Stimulated activated effector memory CD8-positive, alpha-beta T cell treated with anti-CD3 and anti-CD28 coated beads, Interleukin-12 subunit alpha, Interleukin-12 subunit beta, amount 100 ng/mL, for 72 hours (primary cell): ENCODE results near the gene PUSL1.

Source experiments
- ATAC-seq: fragments of 150-1000 bp; cut with Tn5 transposase; 2 replicates; pipeline ENCODE4 v1.10.0; 2021
- DNase-seq, 2 donors: peaks; one replicate each; pipeline ENCODE4 v3.0.0; 2021 to 2022; ENCODE audit warnings: low spot score in 2 of 2
- H3K27ac Mint-ChIP-seq: one replicate; pipeline ENCODE4 v1.8.0; 2022; ENCODE audit warnings: mild to moderate bottlenecking, mixed read lengths
- H3K36me3 Mint-ChIP-seq: one replicate; pipeline ENCODE4 v1.8.0; 2022; ENCODE audit warnings: mild to moderate bottlenecking, mixed read lengths
- H3K4me1 Mint-ChIP-seq: one replicate; pipeline ENCODE4 v1.8.0; 2022; ENCODE audit warnings: mixed read lengths
- H3K4me3 Mint-ChIP-seq: one replicate; pipeline ENCODE4 v1.8.0; 2022; ENCODE audit warnings: mild to moderate bottlenecking, mixed read lengths
- H3K9me3 Mint-ChIP-seq: one replicate; pipeline ENCODE4 v1.8.0; 2022; ENCODE audit warnings: mixed read lengths

PUSL1 gene

DNA sequence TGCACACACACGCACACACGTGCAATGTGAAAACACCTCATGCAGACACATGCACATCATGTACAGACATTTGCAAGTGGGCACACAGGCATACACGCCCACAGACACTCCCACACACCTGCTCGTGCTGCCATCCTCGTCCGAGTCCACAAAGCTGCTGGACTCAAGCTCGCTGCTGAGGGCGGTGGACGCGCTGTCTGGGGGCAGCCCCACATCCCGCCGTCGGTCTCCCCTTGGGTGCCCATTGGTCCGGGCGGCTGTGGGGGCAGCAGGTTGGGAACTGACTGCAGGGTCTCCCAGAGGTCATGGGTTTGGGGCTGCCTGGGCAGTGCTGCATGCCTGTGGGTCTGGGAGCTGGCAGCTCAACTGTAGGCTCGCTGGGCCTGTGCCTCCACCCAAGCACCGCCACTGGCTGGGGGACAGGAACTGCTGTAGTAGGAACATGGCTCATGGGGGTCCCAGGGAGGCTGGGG, 33.2 kb downstream of the PUSL1 start:
- no peak for ATAC-seq
- Mint-ChIP-seq H3K4me3 (no peak overlapping the region), H3K4me1 (peaks cover 12% of the 10 kb centered on the region), H3K9me3 (no peaks in the 10 kb centered on the region), H3K27ac (no peak overlapping the region), H3K36me3 (no peaks in the 10 kb centered on the region)
- no peak for DNase-seq

DNA sequence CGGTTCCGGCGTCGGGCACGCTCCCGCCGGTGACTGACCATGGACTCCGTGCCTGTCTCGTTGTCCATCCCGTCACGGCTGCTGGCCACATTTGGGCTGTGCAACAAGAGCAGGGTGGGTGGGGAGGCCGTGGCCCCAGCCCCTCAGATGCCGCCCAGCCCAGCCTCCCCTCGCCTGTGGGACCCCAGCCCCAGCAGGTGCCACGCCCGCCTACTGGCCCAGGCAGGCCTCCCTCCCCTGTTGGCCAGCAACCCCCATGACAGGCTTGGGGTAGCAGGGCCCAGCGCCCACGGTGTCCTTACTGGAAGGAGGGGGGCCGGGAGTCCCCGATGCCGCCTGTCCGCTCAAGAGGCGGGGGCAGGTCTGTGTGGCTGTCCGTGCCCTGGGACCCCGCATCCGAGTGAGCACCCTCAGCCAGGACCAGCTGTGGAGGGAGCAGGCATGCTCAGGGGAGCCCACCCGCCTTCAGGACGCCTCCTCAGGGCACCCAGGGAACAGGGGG, 33.7 kb downstream of the PUSL1 start:
- Mint-ChIP-seq H3K4me1 (peaks cover 17% of the 10 kb centered on the region), H3K9me3 (no peaks in the 10 kb centered on the region), H3K36me3 (no peaks in the 10 kb centered on the region), H3K4me3 (no peak overlapping the region), H3K27ac (no peak overlapping the region)
- ATAC-seq, result no peak
- DNase-seq, result no peak

DNA sequence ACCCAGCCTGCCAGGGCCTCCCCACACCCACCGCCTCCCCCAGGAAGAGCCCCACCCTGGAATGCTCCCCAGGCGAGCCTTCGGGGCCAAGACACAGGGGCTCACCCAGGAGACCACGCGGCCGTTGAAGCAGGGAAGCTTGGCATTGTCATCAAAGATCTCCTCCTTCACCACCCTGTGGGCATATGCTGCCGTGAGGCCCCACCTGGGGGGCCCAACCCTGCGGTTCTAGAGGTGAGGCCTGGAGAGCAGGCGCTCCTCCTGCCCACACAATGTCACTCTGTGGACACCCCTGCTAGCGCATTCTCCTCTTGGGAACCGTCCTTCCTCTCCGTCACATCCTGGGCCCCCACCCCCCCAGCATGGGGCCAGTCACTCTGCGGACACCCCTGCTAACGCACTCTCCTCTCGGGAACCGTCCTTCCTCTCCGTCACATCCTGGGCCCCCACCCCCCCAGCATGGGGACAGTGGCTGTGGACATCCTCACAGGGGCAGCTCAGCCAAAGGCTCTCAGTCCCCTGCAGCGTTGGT, 34.3 kb downstream of the PUSL1 start:
- ATAC-seq (no peak), DNase-seq (no peak)
- Mint-ChIP-seq H3K4me3 (no peak overlapping the region), H3K36me3 (no peaks in the 10 kb centered on the region), H3K9me3 (no peaks in the 10 kb centered on the region), H3K4me1 (peaks cover 23% of the 10 kb centered on the region), H3K27ac (peak overlapping the region; percentile 74)

DNA sequence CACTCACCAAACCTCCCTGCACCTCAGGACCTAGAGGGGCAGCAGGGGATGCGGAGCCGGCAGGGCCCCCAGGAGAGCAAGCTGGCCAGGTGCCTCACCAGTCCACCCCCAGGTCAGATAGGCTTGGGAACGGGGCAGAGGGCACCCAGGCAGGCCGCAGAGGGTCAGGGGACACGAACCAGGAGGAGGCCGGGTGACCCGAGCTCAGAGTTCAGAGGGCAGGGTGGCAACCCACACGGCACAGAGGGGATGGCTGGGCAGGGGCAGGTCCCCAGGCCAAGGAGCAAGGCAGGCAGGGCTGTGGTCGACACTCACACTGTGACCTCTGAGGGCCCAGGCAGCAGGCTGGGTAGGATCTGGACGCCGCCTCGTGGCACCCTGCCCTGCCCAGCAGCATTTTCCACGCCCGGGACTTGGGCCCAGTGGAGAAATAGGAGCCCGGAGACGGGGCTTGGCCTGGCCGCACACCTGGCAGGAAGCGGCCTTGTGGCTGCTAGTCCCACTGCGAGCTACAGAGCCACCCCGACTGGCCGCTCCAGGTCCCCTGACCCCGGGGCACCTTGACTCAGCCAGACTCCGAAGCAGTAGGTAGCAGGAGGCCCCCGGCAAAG, 35.5 kb downstream of the PUSL1 start:
- H3K4me3 Mint-ChIP-seq, result no peak overlapping the region
- peaks cover 23% of the 10 kb centered on the region for H3K4me1 Mint-ChIP-seq
- H3K9me3 Mint-ChIP-seq, result no peaks in the 10 kb centered on the region
- ATAC-seq, result no peak
- H3K36me3 Mint-ChIP-seq, result no peaks in the 10 kb centered on the region
- no peak for DNase-seq
- H3K27ac Mint-ChIP-seq, result peak overlapping the region; percentile 74

DNA sequence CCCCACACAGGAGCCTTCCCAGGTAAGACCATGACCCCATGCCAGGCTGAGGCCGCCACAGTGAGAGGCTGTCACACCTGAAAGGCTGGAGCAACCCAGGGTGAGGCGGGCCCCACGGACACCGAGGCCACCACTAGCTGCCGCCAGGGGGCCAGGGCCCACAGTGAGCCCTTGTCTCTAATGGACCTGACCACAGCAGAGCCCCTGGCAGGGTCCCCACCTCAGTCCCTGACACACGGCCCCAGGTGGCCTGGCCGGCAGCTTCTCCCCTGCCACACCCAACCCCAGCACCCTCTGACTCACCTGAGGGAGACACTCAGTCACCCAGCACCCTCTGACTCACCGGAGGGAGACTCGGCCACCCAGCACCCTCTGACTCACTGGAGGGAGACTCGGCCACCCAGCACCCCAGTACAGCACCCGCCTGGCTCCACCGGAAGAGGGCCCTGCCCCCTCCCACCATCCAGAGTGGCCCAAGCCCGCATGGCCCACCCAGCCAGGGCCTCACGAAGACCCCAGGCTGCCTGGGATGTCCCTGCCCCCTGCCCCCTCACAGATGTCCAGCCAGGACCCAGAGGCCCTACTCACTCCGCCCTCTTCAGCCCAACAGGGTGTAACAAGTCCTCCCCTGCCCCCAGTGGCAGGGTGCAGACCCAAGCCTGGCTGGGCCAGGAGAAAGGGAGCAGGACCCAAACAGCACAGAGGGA, 36.4 kb downstream of the PUSL1 start:
- peaks cover 23% of the 10 kb centered on the region for H3K4me1 Mint-ChIP-seq

DNA sequence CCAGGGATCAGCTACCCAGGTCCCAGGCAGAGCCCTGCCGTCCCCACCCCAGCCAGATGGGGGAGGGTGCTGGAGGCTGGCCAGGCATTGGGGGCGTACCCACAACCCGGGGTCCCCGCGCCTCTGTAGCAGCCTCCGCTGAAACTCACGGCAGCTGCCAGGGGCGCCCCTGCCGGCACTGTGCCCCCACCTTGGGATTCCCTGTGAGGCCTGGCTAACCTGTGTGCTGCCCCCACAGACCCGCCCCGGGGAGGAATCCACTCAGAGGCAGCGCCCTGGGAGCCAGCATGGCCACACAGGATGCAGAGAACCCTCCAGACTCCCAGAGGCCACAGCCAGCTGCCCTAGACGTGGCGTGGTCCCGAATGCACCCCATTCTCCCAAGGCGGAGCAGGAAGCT, 37.0 kb downstream of the PUSL1 start:
- Mint-ChIP-seq H3K27ac (peak overlapping the region; percentile 74), H3K4me1 (peaks cover 23% of the 10 kb centered on the region), H3K4me3 (no peak overlapping the region), H3K9me3 (no peaks in the 10 kb centered on the region), H3K36me3 (no peaks in the 10 kb centered on the region)
- DNase-seq (no peak), ATAC-seq (no peak)

More for the DNA sequence above, 36.4 kb downstream of the PUSL1 start:
- Mint-ChIP-seq H3K4me3 (no peak overlapping the region), H3K27ac (peak overlapping the region; percentile 74), H3K36me3 (no peaks in the 10 kb centered on the region), H3K9me3 (no peaks in the 10 kb centered on the region)
- DNase-seq (no peak), ATAC-seq (peak; percentile 76)

DNA sequence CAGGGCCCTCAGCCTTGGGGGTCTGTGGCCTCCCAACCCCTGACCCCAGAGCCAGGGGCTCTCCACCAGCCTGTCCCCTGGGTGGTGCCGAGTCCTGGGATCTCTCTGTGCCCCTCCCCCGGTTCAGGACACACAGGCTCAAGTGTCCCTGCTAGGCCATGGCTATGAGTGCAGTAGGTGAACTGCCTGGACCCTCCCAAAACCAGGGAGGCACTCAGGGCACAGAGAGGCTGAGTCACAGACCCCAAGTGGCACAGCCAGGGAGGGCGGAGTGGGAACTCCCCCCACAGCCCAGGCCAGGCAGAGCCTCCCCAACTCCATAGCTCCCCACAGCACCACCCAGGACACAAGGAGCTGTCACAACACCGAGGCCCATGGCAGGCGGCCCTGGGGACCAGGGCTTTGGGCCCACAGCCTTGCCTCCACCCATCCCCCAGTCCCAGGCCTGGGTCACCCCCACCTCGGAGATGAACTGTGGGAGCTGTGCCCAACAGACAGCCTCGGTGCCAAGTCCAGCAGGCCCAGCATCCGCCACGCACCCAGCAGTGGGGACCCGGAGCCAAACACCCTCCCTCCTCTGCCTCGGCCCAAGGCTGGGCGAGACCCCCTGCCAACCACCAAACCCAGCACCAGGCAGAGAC, 37.6 kb downstream of the PUSL1 start:
- Mint-ChIP-seq H3K36me3 (no peaks in the 10 kb centered on the region), H3K4me3 (no peak overlapping the region), H3K27ac (no peak overlapping the region), H3K9me3 (no peaks in the 10 kb centered on the region), H3K4me1 (peaks cover 21% of the 10 kb centered on the region)
- ATAC-seq (no peak), DNase-seq (no peak)

DNA sequence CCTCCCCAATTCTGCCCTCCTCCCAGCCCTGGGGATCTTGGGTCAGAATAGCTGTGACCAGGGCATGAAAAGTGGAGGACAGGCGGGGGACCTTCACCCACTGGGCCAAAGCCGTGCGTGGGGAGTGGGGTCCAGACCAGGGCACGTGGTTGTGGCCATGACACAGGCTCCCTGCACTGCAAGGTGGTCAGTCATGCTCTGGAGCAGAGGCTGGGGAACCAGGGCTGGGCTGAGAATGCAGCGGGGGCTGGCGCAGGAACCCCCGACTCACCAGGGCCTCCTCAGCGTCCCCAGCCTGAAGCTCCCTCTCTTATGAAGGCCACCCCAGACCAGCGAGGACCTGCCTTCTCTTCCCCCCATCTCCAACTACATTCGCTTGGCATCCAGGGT, 38.1 kb downstream of the PUSL1 start:
- no peak for ATAC-seq
- Mint-ChIP-seq H3K4me3 (peak overlapping the region; percentile 71), H3K36me3 (no peaks in the 10 kb centered on the region), H3K9me3 (no peaks in the 10 kb centered on the region), H3K4me1 (peaks cover 16% of the 10 kb centered on the region), H3K27ac (no peak overlapping the region)
- DNase-seq, result no peak

DNA sequence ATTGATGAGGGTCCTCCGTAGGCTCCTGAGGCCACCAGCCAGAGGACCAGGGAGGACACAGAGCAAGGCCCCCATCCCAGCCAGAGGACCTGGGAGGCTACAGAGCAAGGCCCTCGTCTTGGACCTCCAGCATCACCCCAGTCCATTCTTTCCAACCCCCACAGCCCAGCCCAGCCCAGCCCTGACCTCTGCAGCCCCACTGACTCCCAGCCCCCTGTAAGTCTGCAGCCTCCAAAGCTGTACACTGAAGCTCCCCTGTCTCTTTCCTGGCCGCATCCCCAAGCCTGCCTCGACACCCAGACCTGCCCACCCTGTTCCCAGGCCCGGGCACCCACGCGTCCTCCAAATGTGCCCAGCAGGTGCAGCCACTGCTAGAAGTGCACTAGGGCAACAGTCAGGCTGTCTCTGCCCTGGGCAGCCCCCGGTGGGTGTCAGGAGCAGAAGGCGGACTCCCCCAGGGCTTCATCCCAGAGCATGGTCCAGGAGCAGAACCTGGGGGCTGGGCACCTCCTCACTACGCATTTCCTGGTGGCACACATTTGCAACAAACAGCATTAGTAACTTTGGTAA, 38.7 kb downstream of the PUSL1 start:
- no peaks in the 10 kb centered on the region for H3K36me3 Mint-ChIP-seq
- ATAC-seq, result no peak

DNA sequence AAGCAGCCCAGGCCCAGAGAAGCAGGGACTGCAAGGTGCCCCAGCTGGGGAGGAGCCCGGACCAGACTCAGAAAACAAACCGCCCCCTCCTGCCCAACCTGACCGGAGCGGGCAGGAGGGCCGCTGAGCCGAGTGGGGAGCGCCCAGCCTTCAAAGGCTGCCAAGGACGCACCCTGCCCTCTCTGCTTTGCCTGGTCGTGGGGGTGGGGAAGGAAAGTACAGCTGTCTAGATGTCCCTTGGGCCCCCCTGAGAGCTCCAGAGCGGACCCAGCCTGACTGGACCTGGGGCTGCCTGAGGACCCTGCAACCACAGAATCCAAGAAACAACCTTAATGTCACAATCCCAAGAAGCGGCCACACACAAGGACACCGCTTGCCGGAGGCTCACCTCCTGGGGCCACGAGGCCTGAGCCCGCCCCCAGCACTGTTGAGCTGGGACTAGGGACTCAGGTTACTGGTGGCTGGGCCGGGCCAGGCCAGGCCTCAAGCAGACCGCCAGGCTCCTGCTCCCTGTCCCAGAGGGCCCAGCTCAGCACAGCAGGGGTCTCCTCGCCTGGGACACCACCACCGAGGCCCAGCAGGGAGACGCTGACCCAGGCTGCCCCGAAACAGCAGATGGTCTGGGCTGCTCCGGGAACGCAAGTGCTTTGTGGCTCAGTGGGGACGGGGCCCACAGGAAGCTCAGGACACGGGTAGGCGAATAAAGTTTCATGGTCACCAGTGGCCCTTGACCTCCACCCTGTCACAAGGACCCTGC, 39.4 kb downstream of the PUSL1 start:
- DNase-seq (no peak), ATAC-seq (no peak)
- H3K9me3 Mint-ChIP-seq, result no peaks in the 10 kb centered on the region
- peak overlapping the region; percentile 71 for H3K4me3 Mint-ChIP-seq
- H3K4me1 Mint-ChIP-seq, result peaks cover 24% of the 10 kb centered on the region
- H3K36me3 Mint-ChIP-seq, result no peaks in the 10 kb centered on the region
- H3K27ac Mint-ChIP-seq, result no peak overlapping the region

More for the DNA sequence above, 38.7 kb downstream of the PUSL1 start:
- peaks cover 19% of the 10 kb centered on the region for H3K4me1 Mint-ChIP-seq
- H3K9me3 Mint-ChIP-seq, result no peaks in the 10 kb centered on the region
- no peak for DNase-seq
- H3K4me3 Mint-ChIP-seq, result peak overlapping the region; percentile 71
- H3K27ac Mint-ChIP-seq, result no peak overlapping the region

DNA sequence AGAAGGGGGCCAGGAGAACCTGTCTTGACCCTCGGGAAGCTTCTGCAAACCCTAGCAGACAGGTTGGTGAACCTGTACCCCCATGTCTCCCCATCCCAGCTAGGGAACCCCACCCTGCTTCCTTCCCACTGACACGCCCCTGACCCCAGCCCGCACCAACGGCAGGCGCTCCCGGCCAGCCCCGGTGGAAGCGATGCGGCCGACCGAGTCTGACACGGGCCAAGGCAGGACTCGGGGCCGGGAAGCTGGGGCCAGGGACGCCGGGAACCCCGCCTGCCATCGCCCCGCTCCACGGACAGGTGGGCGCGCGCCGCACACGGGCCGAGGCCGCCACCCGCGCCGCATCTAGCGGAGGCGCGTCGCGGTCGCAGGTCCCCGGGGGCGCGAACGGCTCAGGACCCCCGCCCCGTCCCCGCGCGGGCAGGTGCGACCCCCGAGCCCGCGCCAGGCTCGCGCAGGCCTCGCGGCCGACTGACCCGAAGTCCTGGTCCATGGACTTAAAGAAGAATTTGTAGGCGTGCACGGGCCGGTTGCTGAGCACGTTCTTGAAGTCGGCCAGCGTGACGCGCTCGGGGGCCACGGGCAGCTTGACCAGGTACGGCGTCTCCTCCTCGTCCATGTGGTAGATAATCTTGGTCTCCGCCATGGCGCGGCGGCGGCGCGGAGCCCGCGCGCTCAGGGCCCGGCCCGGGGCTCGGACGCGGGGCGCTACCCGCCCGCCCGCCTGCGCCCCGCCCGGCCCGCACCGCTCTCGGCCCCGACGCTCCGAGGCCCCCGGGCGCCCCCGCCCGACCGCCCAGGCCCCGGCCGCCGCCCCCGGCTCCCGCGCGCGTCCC, 40.2 kb downstream of the PUSL1 start:
- Mint-ChIP-seq H3K27ac (no peak overlapping the region), H3K4me3 (peak overlapping the region; percentile 71), H3K9me3 (no peaks in the 10 kb centered on the region), H3K4me1 (peaks cover 24% of the 10 kb centered on the region), H3K36me3 (no peaks in the 10 kb centered on the region)
- peak; percentile 47 for ATAC-seq
- no peak for DNase-seq

DNA sequence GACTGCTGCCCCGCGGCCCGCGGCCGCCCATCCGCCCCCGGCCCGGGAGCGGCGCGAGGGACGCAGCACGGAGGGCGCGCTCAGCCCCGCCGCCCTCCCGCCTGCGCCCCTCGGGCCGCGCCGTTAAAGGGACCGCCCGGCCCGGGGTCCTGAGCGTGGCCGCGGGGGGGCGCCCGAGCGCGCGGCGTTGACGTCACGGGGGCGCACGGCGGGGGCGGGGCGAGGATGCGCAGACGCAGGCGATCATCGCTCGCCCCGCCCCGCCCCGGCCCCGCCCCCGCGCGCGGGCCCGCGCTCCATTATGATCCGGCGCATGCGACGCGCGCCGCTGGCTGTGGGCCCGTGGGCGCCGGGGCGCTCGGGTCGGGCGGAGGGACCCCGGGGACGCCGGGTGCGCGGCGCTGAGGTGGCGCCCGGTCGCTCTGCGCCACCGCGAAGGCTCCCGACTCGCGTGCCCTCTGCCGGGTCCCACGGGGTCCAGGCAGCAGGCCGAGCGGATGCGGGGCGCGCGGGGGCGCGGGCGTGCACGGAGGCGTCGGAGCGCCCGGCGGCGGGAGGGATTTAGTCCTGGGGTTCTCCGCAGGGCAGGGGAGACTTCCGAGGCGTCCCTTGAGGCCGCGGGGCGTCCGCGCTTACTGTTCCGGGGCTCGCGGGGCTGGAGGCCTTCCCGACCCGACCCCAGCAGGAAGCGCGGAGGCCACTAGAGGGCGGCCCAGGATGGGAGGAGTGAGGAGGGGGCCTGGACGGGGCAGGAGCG, 41.0 kb downstream of the PUSL1 start, which contains the start of gene DVL1:
TSS of gene DVL1 (minus strand) at position 163 of the 757 bp plus-strand sequence. CDS start 353 bp downstream, outside the sequence.
- Mint-ChIP-seq H3K4me3 (peak within 1 kb of the TSS; percentile 71), H3K9me3 (no peaks in the 10 kb centered on the region), H3K27ac (no peak within 1 kb of the TSS), H3K36me3 (no peaks in the 10 kb centered on the region), H3K4me1 (peaks cover 24% of the 10 kb centered on the region)
- DNase-seq (peak; percentile 84 to 85), ATAC-seq (peak; percentile 79)
